HPDE6-E6E7 (cell line): Measurements from ENCODE around the gene MAJIN.

Experiments used
- DNase-seq: peaks from one replicate; pipeline ENCODE4 v3.0.0; 2011; ENCODE audit warnings: missing footprints; ENCODE audit errors: extremely low spot score

MAJIN gene

DNA sequence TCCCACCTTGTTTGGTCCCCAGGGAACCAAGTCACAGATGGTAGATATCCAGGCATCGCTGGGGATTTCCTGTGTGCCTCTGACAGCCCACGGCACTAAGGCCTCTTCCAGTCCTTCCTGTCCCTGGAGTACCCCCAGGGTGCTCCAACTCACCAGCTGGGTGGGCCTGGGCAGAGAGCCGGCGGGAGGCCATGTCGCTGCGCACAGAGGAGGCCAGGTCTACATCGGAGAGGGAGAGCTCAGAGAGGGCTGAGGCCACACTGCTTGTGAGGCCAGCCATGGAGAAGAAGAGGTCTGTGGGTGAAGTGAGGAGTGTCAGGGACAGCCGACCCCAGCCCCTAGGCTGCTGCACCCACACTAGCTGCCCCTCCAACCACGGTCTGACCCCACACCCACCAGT is 60.2 kb downstream of the MAJIN start:
- no peak for DNase-seq

DNA sequence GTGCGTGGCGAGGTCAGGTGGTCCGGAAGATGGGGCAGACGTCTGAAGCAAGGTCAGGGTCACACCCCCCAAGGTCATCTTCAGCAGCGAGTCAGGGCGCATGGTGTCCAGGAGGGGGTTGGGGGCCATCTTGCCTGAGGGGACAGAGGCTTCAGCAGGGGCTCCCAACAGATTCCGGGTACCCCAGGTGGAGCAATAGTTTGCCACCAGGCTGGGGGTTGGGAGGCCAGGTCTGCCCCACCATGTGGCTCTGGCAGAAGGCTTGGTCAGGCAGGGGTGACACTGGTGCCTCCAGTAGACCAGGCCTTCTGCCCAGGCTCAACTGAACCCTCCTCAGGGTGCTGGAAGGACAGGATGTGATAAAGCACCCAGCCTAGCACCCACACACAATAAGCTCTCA is 60.8 kb downstream of the MAJIN start:
- no peak for DNase-seq

DNA sequence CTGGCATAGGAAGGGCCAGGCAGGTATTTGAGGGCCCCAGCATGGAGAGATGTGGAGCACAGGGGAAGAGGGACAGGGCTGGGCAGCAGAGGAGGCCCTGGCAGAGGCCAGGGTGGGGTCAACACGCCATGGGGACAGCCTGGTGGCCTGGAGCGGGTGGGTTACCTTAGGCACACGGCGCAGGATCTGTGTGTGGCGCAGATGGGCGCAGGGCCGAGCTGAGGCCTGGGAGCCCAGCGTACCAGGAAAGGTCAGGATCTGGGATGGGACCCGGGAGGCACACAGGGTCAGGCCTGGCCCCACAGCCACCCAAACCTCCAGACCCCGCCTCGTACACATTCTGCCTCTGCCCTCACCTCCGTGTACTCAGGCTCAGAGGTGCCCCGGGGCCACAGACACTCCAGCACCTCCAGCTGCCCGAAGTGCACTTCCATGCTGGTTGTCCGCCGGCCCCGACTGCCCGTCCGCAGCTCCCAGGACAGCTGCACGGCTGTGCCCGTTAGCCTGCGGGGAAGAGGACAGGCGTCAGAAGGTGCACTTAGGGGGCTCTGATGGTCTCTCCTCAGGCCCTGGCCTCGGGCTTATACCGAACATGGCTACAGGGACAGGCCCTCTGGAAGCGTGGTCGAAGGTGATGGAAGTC is 61.3 kb downstream of the MAJIN start:
- DNase-seq, result no peak

DNA sequence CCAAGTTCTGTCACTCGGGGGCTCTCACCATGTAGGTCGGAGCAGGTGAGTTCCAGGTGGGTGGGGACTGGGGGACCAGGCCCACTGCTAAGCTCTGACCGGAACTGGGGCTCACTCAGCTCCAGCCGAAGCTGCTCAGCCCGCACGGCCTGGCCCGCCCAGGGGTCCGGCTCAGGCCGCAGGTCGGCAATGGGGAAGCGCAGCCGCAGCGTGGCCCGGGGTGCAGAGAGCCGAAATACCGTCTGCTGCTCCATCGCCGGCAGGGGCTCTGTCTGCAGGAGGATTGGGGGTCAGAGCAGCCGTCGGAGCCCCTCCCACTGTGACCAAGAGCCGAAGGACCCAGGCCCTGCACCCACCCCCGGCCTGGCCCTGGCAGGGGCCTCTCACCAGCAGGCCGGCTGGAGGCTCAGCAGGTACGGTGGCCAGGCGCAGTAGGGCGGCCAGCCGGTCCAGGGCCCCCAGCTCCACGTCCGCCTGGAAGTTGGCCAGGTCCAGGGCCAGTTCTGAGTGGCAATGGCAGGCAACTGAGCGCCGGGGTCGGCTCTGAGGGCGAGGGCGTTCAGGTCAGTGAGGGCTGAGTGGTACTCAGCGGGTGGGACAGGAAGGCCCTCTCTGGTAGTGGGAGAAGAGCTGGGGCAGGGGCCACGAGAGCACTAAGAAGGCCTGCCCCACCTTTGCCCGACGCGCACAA is 62.1 kb downstream of the MAJIN start:
- DNase-seq, result no peak

DNA sequence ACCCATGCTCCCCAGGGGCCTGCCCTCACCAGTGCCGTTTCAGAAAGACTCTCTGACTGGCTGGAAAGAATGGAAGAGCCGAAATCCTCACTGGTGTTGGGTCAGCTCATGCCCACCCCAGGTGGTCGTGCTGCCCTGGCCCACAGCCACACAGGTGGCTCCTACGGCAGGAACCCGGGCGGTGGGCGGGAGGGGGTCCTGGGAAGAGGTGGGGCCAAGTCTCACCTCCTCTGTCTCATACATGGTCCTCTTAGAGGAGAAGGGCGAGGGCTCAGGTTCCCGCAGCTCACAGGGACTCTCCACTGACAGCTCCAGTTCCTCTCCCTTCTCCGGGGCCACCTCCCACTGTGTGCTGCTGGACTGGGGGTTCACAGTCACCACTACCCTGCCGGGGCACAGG is 63.1 kb downstream of the MAJIN start:
- no peak for DNase-seq

DNA sequence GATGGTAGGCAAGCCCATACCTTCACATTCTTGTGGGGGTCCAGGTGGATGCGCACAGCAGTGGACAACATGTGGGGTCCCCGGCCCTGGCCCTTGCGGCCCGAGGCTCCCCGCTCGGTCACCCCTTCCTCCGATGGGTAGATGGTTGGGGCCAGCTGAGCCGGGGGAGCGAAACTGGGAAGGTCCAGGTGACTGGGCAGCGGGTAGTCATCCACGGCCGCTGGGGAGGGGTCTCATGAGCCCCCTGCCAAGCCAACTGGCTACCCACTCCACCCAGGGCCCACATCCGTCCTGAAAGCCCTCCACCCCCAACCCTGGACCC is 65.6 kb downstream of the MAJIN start:
- DNase-seq, result no peak

DNA sequence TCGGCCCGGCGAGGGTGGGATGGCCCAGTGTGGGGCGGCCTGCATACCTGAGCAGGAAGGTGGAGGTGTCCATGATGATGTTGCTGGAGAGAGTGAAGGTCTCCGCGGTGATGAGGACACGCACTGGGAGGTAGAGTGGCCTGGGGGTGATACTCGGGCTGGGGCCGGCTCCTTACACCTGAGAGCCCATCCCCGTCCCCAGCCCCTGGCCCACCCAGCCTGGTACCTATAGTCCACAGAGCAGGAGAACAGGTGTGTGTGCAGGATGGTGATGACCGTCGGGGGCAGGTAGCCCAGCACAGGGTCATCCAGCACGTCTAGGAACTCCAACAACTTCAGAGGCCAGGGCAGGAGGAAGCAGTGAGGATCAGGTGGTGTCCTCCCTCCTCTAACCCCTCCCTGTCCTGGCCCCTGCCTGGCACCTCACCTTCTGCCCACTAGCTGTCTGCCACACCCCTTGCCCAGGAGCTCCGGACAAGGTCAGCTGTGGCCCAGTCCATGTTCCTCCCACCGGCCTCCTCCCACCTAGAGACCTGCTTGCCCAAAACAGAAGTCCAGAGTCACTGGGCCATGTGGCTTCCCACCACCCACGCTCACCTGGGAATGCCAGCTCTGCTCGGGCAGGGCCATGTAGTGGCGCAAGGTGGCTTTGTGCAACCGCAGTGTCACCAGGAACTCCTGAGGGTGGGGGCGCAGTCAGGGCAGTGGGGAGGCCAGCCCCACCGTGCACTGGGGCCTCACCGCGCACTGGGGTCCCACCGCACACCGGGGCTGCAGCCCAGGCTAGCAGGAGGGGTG is 66.2 kb downstream of the MAJIN start:
- no peak for DNase-seq

DNA sequence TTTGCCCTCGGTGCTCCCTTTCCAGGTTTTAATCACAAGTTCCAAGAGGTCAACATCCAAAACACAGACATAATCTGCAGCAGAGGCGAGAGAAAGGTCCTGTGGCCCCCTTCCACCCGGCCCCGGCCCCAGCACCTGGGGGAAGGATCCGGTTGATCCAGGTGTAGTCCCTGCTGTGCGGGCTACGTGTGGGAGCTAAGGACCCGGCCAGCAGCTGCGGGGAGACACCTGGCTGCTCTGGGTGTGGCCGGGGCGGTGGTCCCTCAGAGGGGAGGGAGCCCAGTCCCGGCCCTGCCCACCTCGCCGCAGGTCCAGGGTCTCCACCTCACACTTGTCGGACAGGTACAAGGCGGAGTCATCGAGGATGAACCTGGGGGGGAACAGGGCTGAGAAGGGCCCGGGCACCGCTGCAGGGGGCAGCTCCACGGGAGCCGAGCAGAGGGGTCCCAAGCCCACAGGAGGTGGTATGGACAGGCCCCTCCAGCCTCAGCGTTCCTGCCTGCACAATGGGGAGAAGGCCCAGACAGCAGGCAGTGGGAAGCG is 68.5 kb downstream of the MAJIN start:
- DNase-seq, result no peak

DNA sequence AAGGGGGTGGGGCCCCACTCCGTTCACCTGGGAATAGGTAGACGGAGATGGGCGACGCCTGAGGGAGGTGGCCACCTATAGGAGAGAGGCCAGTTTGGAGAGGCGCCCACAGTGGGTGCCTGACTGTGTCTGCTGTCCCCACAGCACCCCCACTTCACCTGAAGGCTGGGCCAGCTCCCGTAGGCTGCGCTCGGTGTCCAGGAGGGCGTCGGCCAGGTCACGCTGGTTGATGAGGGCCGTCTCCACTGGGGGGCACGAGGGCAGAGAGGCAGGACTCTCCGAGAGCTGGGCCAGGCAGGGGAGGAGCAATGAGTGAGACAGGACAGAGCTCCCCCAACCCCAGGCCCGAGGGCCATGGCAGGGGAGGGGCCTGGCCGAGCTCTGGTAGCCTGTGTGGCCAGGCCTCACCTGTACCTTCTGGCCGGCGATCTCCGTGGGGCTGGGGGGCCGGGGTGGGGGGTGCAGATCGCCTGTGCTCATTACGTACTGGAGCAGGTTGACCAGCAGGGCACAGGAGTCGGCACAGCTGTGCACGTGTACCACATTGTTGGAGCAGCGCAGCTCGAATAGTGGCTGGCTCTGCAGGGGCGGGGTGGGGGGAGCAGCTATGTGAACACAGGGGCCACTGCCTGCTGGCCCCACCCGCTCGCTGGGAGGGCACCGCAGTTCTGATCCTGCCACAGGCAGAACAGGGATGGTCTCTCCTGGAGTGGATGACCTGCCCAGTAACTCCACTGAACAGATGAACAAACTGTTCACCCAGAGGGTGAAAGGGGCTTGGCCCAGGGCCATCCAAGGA is 69.6 kb downstream of the MAJIN start:
- no peak for DNase-seq

DNA sequence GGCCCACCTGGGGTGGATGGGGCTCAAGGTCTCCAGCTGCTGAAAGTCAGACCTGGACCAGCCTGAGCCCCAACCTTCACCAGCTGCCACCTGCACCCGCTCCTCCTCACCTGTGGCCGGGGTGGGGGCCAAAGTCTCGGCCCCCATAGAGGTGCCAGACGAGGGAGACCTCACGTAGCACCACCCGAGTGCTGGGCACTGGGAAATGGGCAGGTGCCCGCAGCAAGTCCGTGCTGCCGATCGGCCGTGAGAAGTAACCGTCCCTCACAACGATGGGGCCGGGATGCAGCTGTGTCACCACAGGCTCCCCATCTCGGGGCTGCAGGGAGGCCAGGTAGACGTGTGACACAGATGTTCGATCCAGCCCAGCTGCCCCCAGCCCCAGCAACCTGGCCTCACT is 71.1 kb downstream of the MAJIN start:
- no peak for DNase-seq

DNA sequence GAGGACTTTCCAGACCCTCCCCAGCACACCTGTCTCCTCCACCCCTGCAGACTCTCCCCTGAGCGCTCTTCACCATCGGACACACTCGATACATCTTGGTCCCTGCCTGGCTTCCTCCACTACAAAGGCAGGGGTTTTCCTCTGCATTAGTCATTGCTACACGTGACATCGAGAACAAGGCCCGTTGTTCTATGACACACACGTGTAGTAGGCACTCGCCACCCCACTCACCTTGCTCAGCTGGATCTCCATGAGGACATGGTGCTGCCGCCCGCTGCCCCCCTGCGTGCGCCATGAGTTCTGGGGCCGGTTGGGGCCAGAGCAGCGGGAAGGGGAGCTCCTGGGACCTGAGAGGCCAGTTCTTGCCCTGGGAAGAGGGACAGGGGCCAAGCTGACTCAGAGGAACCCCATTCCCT is 71.6 kb downstream of the MAJIN start:
- DNase-seq, result peak; percentile 94

DNA sequence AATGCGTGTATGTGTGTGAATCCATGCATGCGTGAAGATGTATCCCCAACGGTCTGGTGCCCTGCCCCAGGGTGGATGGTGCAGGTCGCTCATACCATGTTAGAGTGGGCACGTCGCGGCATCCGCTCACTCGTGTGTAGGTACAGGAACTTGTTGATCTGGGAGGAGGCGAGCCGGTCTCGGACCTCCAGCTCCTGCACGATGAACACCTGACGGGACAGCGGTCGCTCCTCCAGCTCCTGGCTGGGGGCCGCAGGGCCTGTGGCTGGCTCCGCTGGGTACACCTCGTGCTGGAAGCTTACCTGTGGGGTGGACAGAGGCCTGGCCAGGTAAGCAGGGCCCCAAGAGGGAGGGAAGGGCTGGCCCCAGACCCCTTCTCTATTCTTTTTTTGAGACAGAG is 73.4 kb downstream of the MAJIN start:
- DNase-seq, result no peak

DNA sequence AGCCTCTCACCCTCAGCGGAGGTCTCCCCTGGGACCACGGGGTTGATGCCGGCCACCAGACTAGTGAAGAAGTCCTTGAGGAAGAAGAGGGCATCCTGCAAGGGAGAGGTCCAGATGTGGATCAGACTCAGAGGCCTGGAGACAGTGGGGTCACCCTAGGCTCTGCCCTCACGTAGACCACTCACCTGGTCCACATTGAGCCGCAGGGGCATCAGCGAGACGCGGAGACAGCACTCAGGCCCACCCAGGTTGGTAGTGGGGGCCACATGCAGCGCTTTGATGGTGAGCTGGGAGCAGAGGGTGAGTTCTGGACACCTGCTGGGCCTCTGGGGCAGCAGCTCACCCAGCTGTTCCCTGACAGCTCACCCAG is 73.8 kb downstream of the MAJIN start:
- DNase-seq, result no peak

DNA sequence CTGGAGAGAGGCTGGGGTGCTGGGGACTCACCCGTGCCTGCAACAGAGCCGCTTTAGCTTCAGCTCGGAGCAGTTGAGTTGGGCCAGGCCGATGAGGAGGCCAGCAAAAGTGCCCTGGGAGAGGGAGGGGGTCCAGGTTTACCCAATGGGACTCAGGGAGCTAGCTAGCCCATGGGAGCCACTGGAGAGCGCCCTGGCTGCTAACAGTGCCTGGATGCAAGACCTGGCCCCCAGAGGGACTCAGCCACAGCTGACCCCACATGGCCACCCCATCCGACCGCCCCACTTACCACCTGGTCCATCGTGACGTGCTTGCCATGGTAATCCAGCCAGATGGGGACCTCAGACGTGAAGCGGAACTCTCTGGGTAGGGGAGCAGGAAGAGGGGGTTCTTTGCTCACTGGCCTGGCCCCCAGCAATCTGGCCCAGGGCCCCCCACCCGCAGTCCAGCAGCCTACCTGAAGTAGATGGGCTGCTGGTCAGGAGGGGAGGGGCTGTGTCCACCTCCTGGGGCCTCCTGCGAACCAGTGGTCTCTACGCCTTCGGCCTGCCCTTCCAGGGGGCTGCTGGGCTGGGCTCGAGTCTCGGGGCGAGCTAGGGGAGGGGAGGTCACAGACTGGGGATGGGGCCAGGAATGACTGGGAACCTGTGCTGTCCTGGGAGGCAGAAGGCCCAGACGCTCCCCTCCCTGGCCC is 74.4 kb downstream of the MAJIN start:
- no peak for DNase-seq

DNA sequence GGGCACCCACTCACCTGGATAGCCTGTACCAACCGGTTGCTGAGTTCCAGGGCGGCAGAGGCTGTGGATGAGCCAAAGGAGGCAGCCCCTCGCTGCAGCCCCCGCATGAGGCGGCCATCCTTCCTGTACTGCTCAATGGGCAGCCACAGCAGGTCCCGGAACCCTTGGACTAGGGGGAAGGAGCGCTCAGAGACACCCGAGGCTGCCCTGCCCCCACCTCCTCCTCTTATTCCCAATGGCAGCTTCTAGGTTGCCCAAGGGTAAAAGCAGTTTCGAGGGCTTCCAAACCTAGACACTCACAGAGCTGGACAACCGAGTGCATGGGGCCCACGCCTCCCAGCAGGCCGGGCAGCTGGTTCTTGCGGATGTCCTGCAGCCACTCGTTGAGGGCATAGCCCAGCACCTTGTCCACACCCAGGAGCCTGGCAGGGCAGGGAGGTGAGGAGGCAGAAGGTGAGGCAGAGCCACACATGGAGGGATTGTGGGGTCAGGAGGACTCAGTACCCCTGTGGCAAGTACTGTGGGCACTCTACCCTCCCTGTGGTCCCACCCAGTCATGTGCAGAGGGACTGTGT is 75.4 kb downstream of the MAJIN start:
- no peak for DNase-seq

DNA sequence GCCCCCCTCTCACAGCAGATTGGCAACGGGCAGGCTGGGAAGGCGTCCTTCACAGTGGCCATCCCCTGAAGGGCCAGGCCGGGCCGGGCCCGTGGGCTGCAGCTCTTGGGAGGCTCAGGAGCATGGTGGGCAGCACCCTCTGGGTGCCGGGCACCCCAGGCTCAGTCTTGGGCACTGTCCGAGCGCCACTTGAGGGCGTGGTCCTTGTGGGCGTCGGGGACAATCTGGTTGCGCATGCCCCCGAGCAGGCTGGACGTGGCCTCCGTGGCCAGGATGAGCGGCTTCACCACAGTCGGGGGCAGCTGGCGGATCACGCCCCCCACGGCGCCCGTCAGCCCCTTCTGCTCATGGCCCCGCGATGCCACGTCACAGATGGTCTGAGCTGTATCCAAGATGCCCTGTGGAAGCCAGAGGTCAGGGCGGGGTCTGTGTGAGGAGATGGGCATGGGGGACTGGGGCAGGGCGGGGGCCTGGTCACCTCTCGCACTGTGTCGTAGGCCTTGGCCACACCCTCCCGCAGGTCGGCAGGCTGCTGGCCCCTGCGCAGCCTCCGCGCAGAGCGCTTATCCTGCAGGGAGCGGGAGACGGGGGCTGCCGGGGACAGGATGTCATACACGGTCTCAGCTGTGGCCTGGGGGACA is 77.0 kb downstream of the MAJIN start:
- DNase-seq, result no peak

DNA sequence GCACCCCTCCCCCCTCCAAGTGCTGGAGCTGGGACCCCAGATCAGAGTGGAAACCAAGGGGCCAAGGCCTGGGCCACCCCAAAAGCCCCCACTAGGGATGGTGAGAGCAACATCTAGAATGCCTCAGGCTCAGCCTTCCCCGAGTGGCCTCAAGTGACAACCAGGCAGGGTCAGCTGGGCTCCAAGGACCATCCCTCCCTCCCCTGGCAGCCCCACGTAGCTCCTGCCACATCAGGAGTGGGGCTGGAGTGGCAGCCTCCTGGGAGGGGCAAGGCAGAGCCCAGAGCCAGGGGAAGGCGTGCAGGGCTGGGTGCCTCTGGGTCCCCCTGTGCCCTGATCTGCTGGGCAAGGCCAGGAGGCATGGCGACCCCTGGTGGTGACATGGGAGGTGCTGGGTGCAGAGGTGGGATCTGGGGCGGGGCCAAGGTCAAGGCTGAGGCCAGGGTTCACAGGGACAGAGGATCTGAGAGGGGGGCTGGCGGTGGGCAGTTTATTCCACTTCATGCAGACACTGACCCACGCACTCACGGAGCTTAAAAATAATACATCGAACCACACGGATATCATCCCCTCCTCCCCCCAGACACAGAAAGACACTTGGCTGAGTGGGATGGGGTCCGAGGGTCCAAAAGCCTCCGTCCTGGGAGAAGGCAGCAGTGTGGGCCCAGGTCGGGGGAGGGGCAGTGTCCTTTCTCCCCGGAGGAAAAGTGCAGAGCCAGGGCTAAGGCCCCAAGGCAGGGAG is 77.7 kb downstream of the MAJIN start:
- peak; percentile 66 for DNase-seq

DNA sequence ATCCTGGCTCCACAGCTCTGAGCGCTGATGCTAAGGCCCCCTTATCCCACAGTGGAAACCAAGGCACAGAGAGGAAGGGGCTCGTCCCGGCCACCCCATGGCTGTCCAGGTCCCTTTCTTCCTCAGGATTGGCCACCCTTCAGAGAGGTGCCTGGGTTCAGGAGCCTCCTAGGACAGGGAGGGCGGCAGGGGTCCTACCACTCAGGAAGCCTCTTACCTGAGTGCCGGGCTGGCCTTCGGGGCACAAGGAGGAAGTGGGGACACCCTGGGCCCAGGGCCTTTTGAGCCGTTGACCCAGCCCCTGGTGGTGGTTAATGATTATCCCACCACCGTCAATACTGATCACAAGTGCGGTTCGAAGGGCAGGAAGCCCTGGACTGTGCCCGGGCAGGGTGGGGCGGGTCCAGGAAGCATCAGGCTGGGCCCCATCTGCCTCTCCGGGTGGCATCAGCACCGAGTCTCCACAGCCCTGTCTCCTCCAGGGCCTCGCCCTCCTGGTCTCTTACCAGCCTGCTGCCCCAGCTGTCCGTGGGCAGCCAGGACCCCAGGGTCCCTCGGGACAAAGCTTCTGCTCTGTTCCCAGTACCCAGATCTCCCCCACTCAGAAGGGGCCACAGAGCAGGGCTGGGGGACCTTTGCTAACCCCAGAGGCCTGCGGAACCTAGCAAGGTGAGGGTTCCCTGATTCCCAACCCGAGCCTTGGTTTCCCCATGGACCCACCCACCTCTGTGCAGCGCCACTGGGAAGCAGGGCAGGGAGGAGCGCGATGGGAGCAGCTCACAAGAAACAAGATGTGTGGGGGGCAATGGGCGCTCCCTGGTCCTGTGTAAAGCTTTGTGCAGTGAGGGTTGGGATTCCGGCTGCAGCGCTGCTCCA is 78.5 kb downstream of the MAJIN start:
- no peak for DNase-seq

DNA sequence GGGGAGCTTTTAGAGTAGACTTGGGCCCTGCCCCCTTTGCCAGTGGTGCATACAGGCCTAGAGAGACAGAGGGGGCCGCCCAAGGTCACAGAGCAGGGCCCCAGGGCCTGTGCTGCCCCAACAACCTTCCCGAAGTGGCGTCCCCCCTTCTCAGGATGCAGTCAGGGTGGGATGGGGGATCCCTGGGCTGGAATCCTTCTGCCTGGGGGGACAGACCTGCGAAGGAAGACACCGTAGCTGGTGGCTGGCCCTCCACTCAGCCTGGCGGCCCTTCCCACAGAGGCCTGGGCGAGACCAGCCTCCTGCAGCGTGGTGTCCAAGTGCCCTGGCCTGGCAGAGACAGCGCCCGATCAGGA is 79.1 kb downstream of the MAJIN start:
- DNase-seq, result no peak
